OCI-LY3 (cell line): ENCODE data around the gene TSPOAP1.

Source experiments
- H2AFZ ChIP-seq: fragments of 200-600, 300-600 bp; shearing (Covaris generic); 2 replicates; pipeline ENCODE4 v1.6.0; 2014; ENCODE audit warnings: antibody characterized with exemption, low read depth, low read length
- H3K27ac ChIP-seq: fragments of 200-600, 300-600 bp; sonication (generic); 2 replicates; pipeline ENCODE4 v1.5.1; 2014; ENCODE audit warnings: mild to moderate bottlenecking, low read length, moderate library complexity, mixed read lengths
- H3K27me3 ChIP-seq: fragments of 200-600, 300-600 bp; sonication (generic); 2 replicates; pipeline ENCODE4 v1.6.1; 2014; ENCODE audit warnings: low read depth, low read length, mixed read lengths
- H3K36me3 ChIP-seq: fragments of 200-600, 300-600 bp; sonication (generic); replicated peaks from 2 replicates; pipeline ENCODE3; 2014; ENCODE audit warnings: low read depth, low read length, mixed read lengths
- H3K4me1 ChIP-seq: fragments of 300-600, 200-600 bp; sonication (generic); 2 replicates; pipeline ENCODE4 v1.6.1; 2014; ENCODE audit warnings: low read length, mixed read lengths
- H3K4me2 ChIP-seq: fragments of 200-600, 300-600 bp; sonication (generic); 2 replicates; pipeline ENCODE4 v1.6.1; 2014; ENCODE audit warnings: low read length, mixed read lengths
- H3K4me3 ChIP-seq: fragments of 300-600, 200-600 bp; sonication (generic); 2 replicates; pipeline ENCODE4 v1.5.1; 2014; ENCODE audit warnings: antibody characterized with exemption, mild to moderate bottlenecking, low read length, moderate library complexity
- H3K79me2 ChIP-seq: fragments of 300-600, 200-600 bp; shearing (Covaris generic); 2 replicates; pipeline ENCODE4 v1.6.1; 2014; ENCODE audit warnings: mild to moderate bottlenecking, low read length, mixed read lengths
- H3K9ac ChIP-seq: fragments of 300-600, 200-600 bp; shearing (Covaris generic); 2 replicates; pipeline ENCODE4 v1.6.0; 2014; ENCODE audit warnings: mild to moderate bottlenecking, low read length, moderate library complexity
- H3K9me3 ChIP-seq: fragments of 200-600, 300-600 bp; shearing (Covaris generic); 2 replicates; pipeline ENCODE4 v1.6.1; 2014; ENCODE audit warnings: low read length, mixed read lengths; ENCODE audit not compliant: insufficient read depth
- H4K20me1 ChIP-seq: fragments of 200-600, 300-600 bp; sonication (generic); 2 replicates; pipeline ENCODE4 v1.6.1; 2016; ENCODE audit warnings: low read length, mixed read lengths; ENCODE audit not compliant: insufficient read depth
- EZH2phosphoT487 ChIP-seq: fragments of 200-600 bp; shearing (Covaris generic); IDR thresholded peaks from 2 replicates; pipeline ENCODE4 v1.6.1; 2018; ENCODE audit warnings: antibody characterized with exemption, mixed run types, low read depth
- TF ChIP-seq, protein P1 (sequence below): fragments of 200-600, 300-600 bp; sonication (generic); IDR thresholded peaks from 2 replicates; pipeline ENCODE4 v1.5.1; 2014; ENCODE audit warnings: antibody characterized with exemption, low read length, low read depth

The TSPOAP1 gene, protein sequence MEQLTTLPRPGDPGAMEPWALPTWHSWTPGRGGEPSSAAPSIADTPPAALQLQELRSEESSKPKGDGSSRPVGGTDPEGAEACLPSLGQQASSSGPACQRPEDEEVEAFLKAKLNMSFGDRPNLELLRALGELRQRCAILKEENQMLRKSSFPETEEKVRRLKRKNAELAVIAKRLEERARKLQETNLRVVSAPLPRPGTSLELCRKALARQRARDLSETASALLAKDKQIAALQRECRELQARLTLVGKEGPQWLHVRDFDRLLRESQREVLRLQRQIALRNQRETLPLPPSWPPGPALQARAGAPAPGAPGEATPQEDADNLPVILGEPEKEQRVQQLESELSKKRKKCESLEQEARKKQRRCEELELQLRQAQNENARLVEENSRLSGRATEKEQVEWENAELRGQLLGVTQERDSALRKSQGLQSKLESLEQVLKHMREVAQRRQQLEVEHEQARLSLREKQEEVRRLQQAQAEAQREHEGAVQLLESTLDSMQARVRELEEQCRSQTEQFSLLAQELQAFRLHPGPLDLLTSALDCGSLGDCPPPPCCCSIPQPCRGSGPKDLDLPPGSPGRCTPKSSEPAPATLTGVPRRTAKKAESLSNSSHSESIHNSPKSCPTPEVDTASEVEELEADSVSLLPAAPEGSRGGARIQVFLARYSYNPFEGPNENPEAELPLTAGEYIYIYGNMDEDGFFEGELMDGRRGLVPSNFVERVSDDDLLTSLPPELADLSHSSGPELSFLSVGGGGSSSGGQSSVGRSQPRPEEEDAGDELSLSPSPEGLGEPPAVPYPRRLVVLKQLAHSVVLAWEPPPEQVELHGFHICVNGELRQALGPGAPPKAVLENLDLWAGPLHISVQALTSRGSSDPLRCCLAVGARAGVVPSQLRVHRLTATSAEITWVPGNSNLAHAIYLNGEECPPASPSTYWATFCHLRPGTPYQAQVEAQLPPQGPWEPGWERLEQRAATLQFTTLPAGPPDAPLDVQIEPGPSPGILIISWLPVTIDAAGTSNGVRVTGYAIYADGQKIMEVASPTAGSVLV (N-terminal part only)

DNA sequence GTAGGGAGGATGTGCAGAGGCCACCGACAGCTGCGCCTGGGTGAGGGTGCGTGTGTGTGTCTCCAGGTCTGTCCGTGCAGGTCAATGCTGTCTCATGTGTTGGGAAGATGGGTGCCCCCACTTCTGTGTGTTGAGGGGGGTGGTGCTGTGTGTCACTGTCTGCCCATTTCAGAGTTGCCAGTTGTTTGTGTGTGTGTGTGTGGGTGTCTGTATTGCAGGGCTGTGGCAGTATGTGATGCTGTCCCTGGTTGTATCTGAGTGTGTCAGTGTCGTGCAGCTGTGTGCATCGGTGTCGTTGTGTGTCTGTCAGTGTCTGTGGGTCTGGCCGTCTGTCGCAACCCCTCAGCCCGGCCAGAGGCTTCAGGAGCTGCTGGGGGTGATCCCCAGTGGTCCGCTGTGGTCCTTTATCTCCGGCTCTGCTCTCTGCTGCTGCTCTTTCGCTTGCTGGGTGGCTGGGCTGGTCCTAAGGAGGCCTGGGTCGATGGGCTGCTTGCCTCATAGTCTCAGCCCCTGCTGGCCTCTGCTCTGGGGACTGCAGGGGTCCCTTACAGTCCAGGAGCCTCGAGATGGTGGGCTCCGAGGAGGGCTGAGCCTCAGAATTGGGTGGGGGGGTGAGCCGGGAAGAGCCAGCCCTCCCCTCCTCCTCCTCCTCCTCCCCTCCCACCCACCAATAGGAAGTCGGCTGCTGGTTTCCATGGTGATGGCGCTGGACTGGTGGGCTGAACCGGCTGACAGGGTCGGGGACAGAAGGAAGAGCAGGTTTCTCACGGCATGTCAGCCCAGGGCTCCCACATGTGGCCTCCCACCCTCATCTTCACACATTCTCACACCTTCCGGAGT, at the start of gene TSPOAP1:
TSS of gene TSPOAP1 (minus strand) at position 601 of the 840 bp plus-strand sequence. CDS start 875 bp downstream, outside the sequence.
- Histone ChIP-seq H3K4me2 (peak within 1 kb of the TSS; percentile 92), H2AFZ (no peak within 1 kb of the TSS), H3K9ac (peak within 1 kb of the TSS; percentile 100)

DNA sequence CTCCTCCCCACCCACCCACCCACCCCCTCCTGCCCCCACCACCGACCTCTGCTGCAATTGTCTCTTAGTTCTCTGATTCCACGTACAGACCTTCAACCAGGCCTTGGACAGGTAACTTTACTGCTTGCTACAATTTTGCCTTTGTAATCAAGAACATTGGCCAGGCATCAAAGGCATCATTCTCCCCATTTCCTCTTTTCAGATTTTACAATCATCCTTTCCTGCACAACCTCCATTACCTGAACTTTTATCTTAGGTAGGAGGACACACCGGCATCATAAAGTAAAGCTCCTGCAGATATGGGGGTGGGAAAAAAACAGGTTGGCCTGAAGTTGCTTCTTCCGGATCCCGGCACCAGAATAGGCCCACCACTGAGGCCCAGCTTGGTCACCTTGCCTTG, 49.1 kb upstream of the TSPOAP1 start:
- Histone ChIP-seq H2AFZ (no peak overlapping the region), H3K9me3 (no peaks in the 10 kb centered on the region), H3K4me2 (no peak overlapping the region), H3K27ac (no peak overlapping the region), H3K4me1 (peaks cover 25% of the 10 kb centered on the region), H3K4me3 (no peak overlapping the region), H3K9ac (no peak overlapping the region), H4K20me1 (no peaks in the 10 kb centered on the region), H3K36me3 (no peaks in the 10 kb centered on the region), H3K79me2 (no peaks in the 10 kb centered on the region), H3K27me3 (no peaks in the 10 kb centered on the region)
- no peak for TF ChIP-seq EZH2phosphoT487
- TF ChIP-seq, protein P1, sequence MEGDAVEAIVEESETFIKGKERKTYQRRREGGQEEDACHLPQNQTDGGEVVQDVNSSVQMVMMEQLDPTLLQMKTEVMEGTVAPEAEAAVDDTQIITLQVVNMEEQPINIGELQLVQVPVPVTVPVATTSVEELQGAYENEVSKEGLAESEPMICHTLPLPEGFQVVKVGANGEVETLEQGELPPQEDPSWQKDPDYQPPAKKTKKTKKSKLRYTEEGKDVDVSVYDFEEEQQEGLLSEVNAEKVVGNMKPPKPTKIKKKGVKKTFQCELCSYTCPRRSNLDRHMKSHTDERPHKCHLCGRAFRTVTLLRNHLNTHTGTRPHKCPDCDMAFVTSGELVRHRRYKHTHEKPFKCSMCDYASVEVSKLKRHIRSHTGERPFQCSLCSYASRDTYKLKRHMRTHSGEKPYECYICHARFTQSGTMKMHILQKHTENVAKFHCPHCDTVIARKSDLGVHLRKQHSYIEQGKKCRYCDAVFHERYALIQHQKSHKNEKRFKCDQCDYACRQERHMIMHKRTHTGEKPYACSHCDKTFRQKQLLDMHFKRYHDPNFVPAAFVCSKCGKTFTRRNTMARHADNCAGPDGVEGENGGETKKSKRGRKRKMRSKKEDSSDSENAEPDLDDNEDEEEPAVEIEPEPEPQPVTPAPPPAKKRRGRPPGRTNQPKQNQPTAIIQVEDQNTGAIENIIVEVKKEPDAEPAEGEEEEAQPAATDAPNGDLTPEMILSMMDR: no peak

More for the DNA sequence above, at the start of gene TSPOAP1:
- H4K20me1 ChIP-seq: peaks cover 47% of the 10 kb centered on the region
- H3K27me3 ChIP-seq: no peaks in the 10 kb centered on the region
- peak within 1 kb of the TSS; percentile 96 for H3K4me3 ChIP-seq
- H3K9me3 ChIP-seq: no peaks in the 10 kb centered on the region; the same call in 1 of the 2 replicates
- peaks cover 28% of the 10 kb centered on the region for H3K36me3 ChIP-seq
- peak within 1 kb of the TSS; percentile 99 for H3K27ac ChIP-seq
- peaks cover 32% of the 10 kb centered on the region for H3K4me1 ChIP-seq
- TF ChIP-seq EZH2phosphoT487: no peak
- TF ChIP-seq, protein P1: no peak; the same call in 1 of the 2 replicates
- peaks cover 40% of the 10 kb centered on the region for H3K79me2 ChIP-seq

DNA sequence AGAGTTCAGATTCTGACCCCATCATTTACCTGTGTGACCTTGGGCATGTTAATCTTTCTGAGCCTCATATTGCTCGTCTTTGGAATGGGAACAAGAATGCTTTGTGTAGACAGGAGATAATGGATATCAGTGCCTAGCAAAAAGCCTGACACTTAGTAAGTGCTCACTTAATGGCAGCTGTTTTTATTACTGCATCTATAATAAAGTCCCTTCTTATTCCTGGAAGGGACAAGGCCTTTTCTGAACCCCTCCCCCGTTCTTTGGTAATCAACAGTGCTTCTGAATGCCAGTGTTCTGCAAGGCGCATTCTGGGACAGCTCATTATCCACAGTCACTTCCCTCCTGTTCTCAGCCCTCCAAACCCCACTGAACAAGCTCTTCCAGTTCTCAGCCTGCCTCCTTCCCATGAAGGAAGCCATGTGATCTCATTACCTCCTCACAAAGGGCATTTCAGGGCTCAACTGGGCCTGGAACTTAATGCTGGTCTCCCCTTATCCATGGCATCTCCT, 48.6 kb upstream of the TSPOAP1 start:
- Histone ChIP-seq H3K9ac (no peak overlapping the region), H3K9me3 (no peaks in the 10 kb centered on the region), H3K27me3 (no peaks in the 10 kb centered on the region), H4K20me1 (no peaks in the 10 kb centered on the region), H3K79me2 (no peaks in the 10 kb centered on the region), H3K36me3 (no peaks in the 10 kb centered on the region), H2AFZ (no peak overlapping the region), H3K4me1 (peaks cover 20% of the 10 kb centered on the region), H3K4me2 (peak overlapping the region; percentile 16; the same call in 1 of the 2 replicates), H3K27ac (no peak overlapping the region), H3K4me3 (no peak overlapping the region)
- TF ChIP-seq EZH2phosphoT487: no peak
- TF ChIP-seq, protein P1: no peak
